PC-9 (cell line): ENCODE data around the gene MIDN. TPM values are rescaled to one million over a fixed set of nuclear protein-coding genes. Genes with fewer than 3 reads are reported as not detected.

ENCODE experiments used
- BruUV-seq: library from RNA; stranded (reverse); fragments of 400-500 nt; replicated peaks from 2 replicates; lab custom pipeline; 2021; lab: Mats Ljungman, UMichigan
- CTCF ChIA-PET: fragments of 300-600 bp; sonication (Branson Sonifier 250); formaldehyde crosslinking; loops from one replicate; lab custom pipeline; 2022; ENCODE audit warnings: antibody characterized with exemption; lab: Charles Lee
- POLR2A ChIA-PET: fragments of 300-600 bp; sonication (Branson Sonifier 250); formaldehyde crosslinking; loops from one replicate; lab custom pipeline; 2022; ENCODE audit warnings: antibody characterized with exemption; ENCODE audit not compliant: unreplicated experiment; lab: Charles Lee
- DNase-seq, 2 experiments: peaks; one replicate each; pipeline versions ENCODE4 v3.0.0 to v3.0.0-alpha.2; 2015 to 2022; ENCODE audit warnings: mixed read lengths in 1 of 2
- H2AFZ ChIP-seq: fragments of 200-600 bp; sonication (generic); 2 replicates; pipeline ENCODE4 v1.8.1; 2017; ENCODE audit warnings: antibody characterized with exemption
- H3F3A ChIP-seq: fragments of 200-600 bp; sonication (generic); 2 replicates; pipeline ENCODE4 v1.8.1; 2017; ENCODE audit warnings: antibody characterized with exemption, mild to moderate bottlenecking, low read depth; ENCODE audit not compliant: insufficient read depth
- H3K27ac ChIP-seq: fragments of 200-600 bp; sonication (generic); 2 replicates; pipeline ENCODE4 v1.6.1; 2016; ENCODE audit warnings: mixed run types
- H3K27me3 ChIP-seq: fragments of 200-600 bp; sonication (generic); 2 replicates; pipeline ENCODE4 v1.6.1; 2016; ENCODE audit warnings: low read depth, mixed run types; ENCODE audit not compliant: insufficient read depth
- H3K36me3 ChIP-seq: fragments of 200-600 bp; sonication (generic); 2 replicates; pipeline ENCODE4 v1.6.1; 2016; ENCODE audit warnings: low read depth, mixed run types
- H3K4me1 ChIP-seq: fragments of 200-600 bp; sonication (generic); replicated peaks from 2 replicates; pipeline ENCODE4 v1.6.1; 2016; ENCODE audit warnings: mixed run types; ENCODE audit not compliant: insufficient read depth
- H3K4me2 ChIP-seq: fragments of 200-600 bp; sonication (generic); 2 replicates; pipeline ENCODE4 v1.6.1; 2017; ENCODE audit warnings: mixed run types
- H3K4me3 ChIP-seq: fragments of 200-600 bp; sonication (generic); 2 replicates; pipeline ENCODE4 v1.6.1; 2016; ENCODE audit warnings: mixed run types
- H3K79me2 ChIP-seq: fragments of 200-600 bp; sonication (generic); 2 replicates; pipeline ENCODE4 v1.6.1; 2017; ENCODE audit warnings: low read depth, mixed run types
- H3K9me2 ChIP-seq: fragments of 200-600 bp; sonication (generic); 2 replicates; pipeline ENCODE4 v1.8.1; 2017; ENCODE audit warnings: mild to moderate bottlenecking; ENCODE audit not compliant: insufficient read depth
- H3K9me3 ChIP-seq: fragments of 200-600 bp; sonication (generic); 2 replicates; pipeline ENCODE4 v1.8.1; 2016; ENCODE audit warnings: low read depth; ENCODE audit not compliant: insufficient read depth
- H4K20me1 ChIP-seq: fragments of 200-600 bp; sonication (generic); 2 replicates; pipeline ENCODE4 v1.8.1; 2017; ENCODE audit not compliant: insufficient read depth
- EZH2 ChIP-seq: fragments of 200-600 bp; sonication (generic); IDR thresholded peaks from 2 replicates; pipeline ENCODE4 v1.8.0; 2017; ENCODE audit warnings: antibody characterized with exemption, low read depth
- intact Hi-C: fragments of 100-400 bp; cut with micrococcal nuclease; formaldehyde crosslinking; loops from one replicate; pipeline ENCODE4 v1.10.0; 2022; ENCODE audit not compliant: unreplicated experiment
- total RNA-seq: library from RNA; stranded (reverse); gene quantifications from 2 replicates; pipeline ENCODE4 v1.2.3, GENCODE V29; 2021
- TF ChIP-seq, protein P1 (sequence below): fragments of 200-600 bp; sonication (generic); conservative IDR thresholded peaks from 2 replicates; pipeline ENCODE4 v1.6.1; 2017; ENCODE audit warnings: mixed run types, antibody characterized with exemption, mild to moderate bottlenecking, moderate library complexity

The MIDN gene
- total RNA-seq, 1 experiment from 2014 or later, result 61.4 TPM

DNA sequence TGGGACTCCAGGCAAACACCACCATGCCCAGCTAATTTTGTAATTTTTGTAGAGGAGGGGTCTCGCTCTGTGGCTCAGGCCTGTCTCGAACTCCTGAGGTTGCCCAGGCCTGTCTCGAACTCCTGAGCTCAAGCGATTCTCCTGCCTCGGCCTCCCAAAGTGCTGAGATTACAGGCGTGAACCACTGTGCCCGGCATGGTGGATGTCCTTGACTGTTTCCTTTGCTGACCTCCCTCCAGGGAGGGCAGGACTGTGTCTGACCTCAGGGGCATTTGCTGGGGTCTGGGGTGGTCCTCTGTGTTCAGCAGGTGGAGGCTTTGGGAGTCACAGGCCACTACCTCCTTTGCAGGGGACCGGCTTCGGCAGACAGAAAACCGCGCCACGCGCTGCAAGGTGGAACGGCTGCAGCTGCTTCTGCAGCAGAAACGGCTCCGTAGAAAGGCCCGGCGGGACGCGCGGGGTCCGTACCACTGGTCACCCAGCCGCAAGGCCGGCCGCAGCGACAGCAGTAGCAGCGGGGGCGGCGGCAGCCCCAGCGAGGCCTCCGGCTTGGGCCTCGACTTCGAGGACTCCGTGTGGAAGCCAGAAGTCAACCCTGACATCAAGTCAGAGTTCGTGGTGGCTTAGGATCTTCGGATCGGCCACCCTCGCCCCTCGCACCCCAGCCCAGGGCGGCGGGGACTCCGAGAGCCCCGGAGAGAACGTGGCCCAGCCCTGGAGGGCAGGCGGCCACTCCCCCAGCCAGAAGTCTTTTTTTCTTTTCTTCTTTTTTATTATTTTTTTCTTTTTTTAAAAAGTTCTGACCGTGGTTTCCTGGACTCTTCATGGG lies 8.5 kb downstream of the MIDN start:
- H3K9me2 ChIP-seq, result no peaks in the 10 kb centered on the region
- H3K27ac ChIP-seq, result no peak overlapping the region
- no peak for DNase-seq
- H3K4me3 ChIP-seq, result no peak overlapping the region
- peaks cover 50% of the 10 kb centered on the region for H3K79me2 ChIP-seq
- BruUV-seq, result no TSS peak
- intact Hi-C loops, result no loop called here
- H3K4me2 ChIP-seq, result no peak overlapping the region
- TF ChIP-seq, protein P1, sequence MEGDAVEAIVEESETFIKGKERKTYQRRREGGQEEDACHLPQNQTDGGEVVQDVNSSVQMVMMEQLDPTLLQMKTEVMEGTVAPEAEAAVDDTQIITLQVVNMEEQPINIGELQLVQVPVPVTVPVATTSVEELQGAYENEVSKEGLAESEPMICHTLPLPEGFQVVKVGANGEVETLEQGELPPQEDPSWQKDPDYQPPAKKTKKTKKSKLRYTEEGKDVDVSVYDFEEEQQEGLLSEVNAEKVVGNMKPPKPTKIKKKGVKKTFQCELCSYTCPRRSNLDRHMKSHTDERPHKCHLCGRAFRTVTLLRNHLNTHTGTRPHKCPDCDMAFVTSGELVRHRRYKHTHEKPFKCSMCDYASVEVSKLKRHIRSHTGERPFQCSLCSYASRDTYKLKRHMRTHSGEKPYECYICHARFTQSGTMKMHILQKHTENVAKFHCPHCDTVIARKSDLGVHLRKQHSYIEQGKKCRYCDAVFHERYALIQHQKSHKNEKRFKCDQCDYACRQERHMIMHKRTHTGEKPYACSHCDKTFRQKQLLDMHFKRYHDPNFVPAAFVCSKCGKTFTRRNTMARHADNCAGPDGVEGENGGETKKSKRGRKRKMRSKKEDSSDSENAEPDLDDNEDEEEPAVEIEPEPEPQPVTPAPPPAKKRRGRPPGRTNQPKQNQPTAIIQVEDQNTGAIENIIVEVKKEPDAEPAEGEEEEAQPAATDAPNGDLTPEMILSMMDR, result no peak
- no peak for TF ChIP-seq EZH2
- POLR2A ChIA-PET, result no interaction called here
- peaks cover 3% of the 10 kb centered on the region; the same call in 1 of the 2 replicates for H3K36me3 ChIP-seq
- H2AFZ ChIP-seq, result no peak overlapping the region
- H3K27me3 ChIP-seq, result no peaks in the 10 kb centered on the region
- CTCF ChIA-PET, result no interaction called here
- no peaks in the 10 kb centered on the region for H3K9me3 ChIP-seq
- H4K20me1 ChIP-seq, result peaks cover 14% of the 10 kb centered on the region; the same call in 1 of the 2 replicates
- H3K4me1 ChIP-seq, result peaks cover 44% of the 10 kb centered on the region
- peaks cover 61% of the 10 kb centered on the region for H3F3A ChIP-seq

DNA sequence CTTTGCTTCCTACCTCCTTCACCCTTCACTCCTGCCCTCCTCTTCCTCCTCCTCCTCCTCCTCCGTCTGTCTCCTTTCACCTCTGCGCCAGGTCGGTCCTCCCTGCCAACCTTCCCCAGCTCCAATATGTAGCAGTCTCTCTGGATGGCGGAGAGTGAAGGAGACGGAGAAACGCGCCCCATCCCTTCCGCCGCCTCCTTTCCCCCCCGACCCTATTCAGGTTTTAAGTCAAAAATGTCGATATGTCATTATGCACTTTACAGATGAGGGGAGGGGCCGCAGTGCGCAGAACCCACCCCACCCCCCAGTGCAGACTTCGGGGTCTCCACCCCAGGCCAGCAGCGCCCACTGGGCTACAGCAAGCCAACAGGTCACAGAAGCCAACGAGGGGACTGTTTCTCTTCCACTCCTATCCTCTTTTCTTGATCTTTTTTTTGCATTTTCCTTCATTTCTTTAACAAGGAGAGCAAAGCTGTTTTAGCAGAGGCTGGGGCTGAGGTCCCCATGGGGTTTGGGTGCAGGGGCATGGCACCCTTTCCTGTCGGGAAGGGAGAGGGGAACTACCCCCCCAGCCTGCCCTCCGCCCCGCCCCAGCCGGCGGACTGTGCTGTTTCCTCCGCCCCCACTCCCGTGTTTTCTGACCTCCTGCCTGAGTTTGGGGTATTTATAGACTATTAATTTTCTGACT lies 9.2 kb downstream of the MIDN start:
- H3K27ac ChIP-seq, result peak overlapping the region; percentile 92
- no peaks in the 10 kb centered on the region for H3K9me3 ChIP-seq
- no TSS peak for BruUV-seq
- peak overlapping the region; percentile 74; the same call in 1 of the 2 replicates for H3K4me2 ChIP-seq
- H3K36me3 ChIP-seq, result peaks cover 3% of the 10 kb centered on the region; the same call in 1 of the 2 replicates
- intact Hi-C loops, result no loop called here
- peaks cover 48% of the 10 kb centered on the region for H3K79me2 ChIP-seq
- H3K27me3 ChIP-seq, result no peaks in the 10 kb centered on the region
- DNase-seq, result no peak
- no peak overlapping the region for H3K4me3 ChIP-seq
- ChIA-PET POLR2A (no interaction called here), CTCF (no interaction called here)
- H4K20me1 ChIP-seq, result peaks cover 14% of the 10 kb centered on the region; the same call in 1 of the 2 replicates
- H3K4me1 ChIP-seq, result peaks cover 48% of the 10 kb centered on the region
- no peak overlapping the region for H2AFZ ChIP-seq
- peaks cover 62% of the 10 kb centered on the region for H3F3A ChIP-seq
- no peaks in the 10 kb centered on the region for H3K9me2 ChIP-seq
- TF ChIP-seq, protein P1, result no peak
- TF ChIP-seq EZH2, result no peak

DNA sequence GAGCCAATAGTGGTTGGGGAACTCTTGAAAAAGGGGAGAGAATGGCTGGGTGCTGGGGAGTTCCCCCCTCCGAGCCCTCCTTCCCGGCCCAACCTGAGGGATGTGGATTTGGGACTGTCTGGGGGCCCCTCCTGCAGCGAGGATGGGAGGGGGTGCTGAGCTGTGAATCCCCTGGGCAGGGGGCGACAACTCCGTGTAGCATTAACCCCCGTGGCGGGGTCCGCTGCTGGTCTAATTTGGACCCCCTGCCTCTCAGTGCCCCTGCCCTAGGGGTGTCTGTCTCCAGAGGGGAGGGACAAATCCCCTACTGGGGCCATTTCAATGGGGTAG lies 9.7 kb downstream of the MIDN start:
- H3F3A ChIP-seq, result peaks cover 62% of the 10 kb centered on the region
- H2AFZ ChIP-seq, result no peak overlapping the region
- peaks cover 14% of the 10 kb centered on the region; the same call in 1 of the 2 replicates for H4K20me1 ChIP-seq
- peaks cover 48% of the 10 kb centered on the region for H3K79me2 ChIP-seq
- no peaks in the 10 kb centered on the region for H3K27me3 ChIP-seq
- POLR2A ChIA-PET, result no interaction called here
- H3K4me1 ChIP-seq, result peaks cover 53% of the 10 kb centered on the region
- peaks cover 3% of the 10 kb centered on the region; the same call in 1 of the 2 replicates for H3K36me3 ChIP-seq
- H3K9me3 ChIP-seq, result no peaks in the 10 kb centered on the region
- H3K4me3 ChIP-seq, result no peak overlapping the region
- DNase-seq, result no peak
- H3K27ac ChIP-seq, result peak overlapping the region; percentile 92
- CTCF ChIA-PET, result interaction anchor here (0.7 kb wide), 1 partner anchor 42 kb away, joined by 3 read pairs; no protein-coding TSS in a partner anchor
- BruUV-seq, result TSS peak; percentile 2
- peak overlapping the region; percentile 74 for H3K4me2 ChIP-seq
- H3K9me2 ChIP-seq, result no peaks in the 10 kb centered on the region
- TF ChIP-seq, protein P1, result no peak
- TF ChIP-seq EZH2, result no peak
- intact Hi-C loops, result no loop called here
